Keratinocyte (primary cell): ENCODE data around the gene ENTPD5.

Source experiments
- EZH2 ChIP-seq: IDR thresholded peaks from one replicate; pipeline ENCODE4 v1.6.1; 2012; ENCODE audit warnings: inconsistent platforms, mild to moderate bottlenecking, low read length, moderate library complexity
- TF ChIP-seq, protein P1 (sequence below), 3 experiments: IDR thresholded peaks in 1 of 3; conservative IDR thresholded peaks in 1 of 3; optimal IDR thresholded peaks in 1 of 3; 2 replicates in 2 of 3; 3 replicates in 1 of 3; pipeline versions ENCODE3 to v1.5.1; 2011; ENCODE audit warnings: low read length in 3 of 3, mild to moderate bottlenecking in 3 of 3, moderate library complexity in 2 of 3, control low read depth in 1 of 3, inconsistent platforms in 1 of 3; ENCODE audit not compliant: insufficient read depth in 2 of 3; ENCODE audit errors: extremely low read depth in 1 of 3

DNA sequence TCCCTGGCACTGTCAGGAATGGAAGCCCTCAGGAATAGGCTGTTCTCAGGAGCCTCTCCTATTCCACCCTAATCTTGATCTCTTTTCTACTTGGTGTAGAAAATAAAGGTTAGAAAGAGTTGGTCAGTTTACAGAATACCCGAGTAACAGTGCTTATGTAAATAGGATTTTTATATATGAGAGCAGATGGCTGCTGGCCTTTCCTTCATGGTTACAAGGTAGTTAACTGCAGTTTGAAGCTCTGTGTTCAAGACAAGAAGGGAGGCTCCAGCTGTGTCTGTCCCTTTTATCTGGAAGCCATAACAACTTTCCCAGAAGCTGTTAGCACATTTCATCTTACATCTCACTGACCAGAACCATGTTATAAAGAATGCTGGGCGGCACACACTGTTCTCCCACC, 23.2 kb upstream of the ENTPD5 start:
- TF ChIP-seq, protein P1, sequence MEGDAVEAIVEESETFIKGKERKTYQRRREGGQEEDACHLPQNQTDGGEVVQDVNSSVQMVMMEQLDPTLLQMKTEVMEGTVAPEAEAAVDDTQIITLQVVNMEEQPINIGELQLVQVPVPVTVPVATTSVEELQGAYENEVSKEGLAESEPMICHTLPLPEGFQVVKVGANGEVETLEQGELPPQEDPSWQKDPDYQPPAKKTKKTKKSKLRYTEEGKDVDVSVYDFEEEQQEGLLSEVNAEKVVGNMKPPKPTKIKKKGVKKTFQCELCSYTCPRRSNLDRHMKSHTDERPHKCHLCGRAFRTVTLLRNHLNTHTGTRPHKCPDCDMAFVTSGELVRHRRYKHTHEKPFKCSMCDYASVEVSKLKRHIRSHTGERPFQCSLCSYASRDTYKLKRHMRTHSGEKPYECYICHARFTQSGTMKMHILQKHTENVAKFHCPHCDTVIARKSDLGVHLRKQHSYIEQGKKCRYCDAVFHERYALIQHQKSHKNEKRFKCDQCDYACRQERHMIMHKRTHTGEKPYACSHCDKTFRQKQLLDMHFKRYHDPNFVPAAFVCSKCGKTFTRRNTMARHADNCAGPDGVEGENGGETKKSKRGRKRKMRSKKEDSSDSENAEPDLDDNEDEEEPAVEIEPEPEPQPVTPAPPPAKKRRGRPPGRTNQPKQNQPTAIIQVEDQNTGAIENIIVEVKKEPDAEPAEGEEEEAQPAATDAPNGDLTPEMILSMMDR (optimal IDR thresholded peaks at IDR 0.05 in 1 of 3, IDR thresholded peaks at IDR 0.05 in 1 of 3, conservative IDR thresholded peaks at IDR 0.05 in 1 of 3; ENCODE audit: extremely low read depth in 1 of 3, insufficient read depth in 2 of 3, low read length in 3 of 3) = no peak
- no peak for TF ChIP-seq EZH2
